Stomach (tissue), 9 donors: ENCODE results near the gene KRTAP10-4. TPM values are rescaled to one million over a fixed set of nuclear protein-coding genes. Genes with fewer than 3 reads are reported as not detected.
"Not testable (repeated sequence)": the region's sequence is repeated elsewhere in the genome, so short reads cannot be mapped to it uniquely, and the experiment has no call there.

ENCODE experiments used
- DNase-seq, 2 donors: peaks; one replicate each; pipeline versions ENCODE4 v3.0.0 to v3.0.0-alpha.2; 2013 to 2019
- H3K27ac ChIP-seq, 5 donors: fragments of 200-600 bp in 4 of 5; sonication (generic) in 4 of 5; one replicate each; pipeline ENCODE4 v1.5.1; 2013 to 2019; ENCODE audit warnings: mild to moderate bottlenecking in 1 of 5, moderate library complexity in 1 of 5
- H3K27me3 ChIP-seq, 3 donors: fragments of 200-600 bp; sonication (generic); one replicate each; pipeline ENCODE4 v1.5.1; 2017 to 2019; ENCODE audit warnings: mixed run types in 1 of 3
- H3K36me3 ChIP-seq, 4 donors: fragments of 200-600 bp; sonication (generic); 1 replicate in 3 of 4; 2 replicates in 1 of 4; pipeline ENCODE4 v1.5.1; 2016 to 2019
- H3K4me1 ChIP-seq, 4 donors: fragments of 200-600 bp; sonication (generic); one replicate each; pipeline ENCODE4 v1.5.1; 2016 to 2019
- H3K4me3 ChIP-seq, 4 donors: fragments of 200-600 bp; sonication (generic) in 3 of 4; one replicate each; pipeline ENCODE4 v1.5.1; 2016 to 2019; ENCODE audit warnings: mild to moderate bottlenecking in 1 of 4
- H3K9me3 ChIP-seq, 4 donors: fragments of 200-600 bp; sonication (generic); one replicate each; pipeline ENCODE4 v1.5.1; 2016 to 2019
- CTCF ChIP-seq, 7 experiments: fragments of 450-650 bp in 4 of 7; fragments of 200-600 bp in 3 of 7; sonication (generic) in 3 of 7; IDR thresholded peaks; one replicate each; pipeline ENCODE4 v1.5.1; 2016 to 2019; ENCODE audit warnings: antibody characterized with exemption in 7 of 7, control low read depth in 2 of 7, mild to moderate bottlenecking in 1 of 7
- EP300 ChIP-seq: sonication (generic); formaldehyde crosslinking; IDR thresholded peaks from one replicate; pipeline ENCODE4 v1.6.1; 2017; ENCODE audit warnings: antibody characterized with exemption
- POLR2A ChIP-seq, 4 donors: fragments of 450-650 bp; IDR thresholded peaks; one replicate each; pipeline ENCODE4 v1.6.1; 2016; ENCODE audit warnings: antibody characterized with exemption in 4 of 4, control low read depth in 2 of 4, mild to moderate bottlenecking in 1 of 4, moderate library complexity in 1 of 4
- POLR2AphosphoS5 ChIP-seq, 3 donors: sonication (generic); formaldehyde crosslinking; IDR thresholded peaks; one replicate each; pipeline ENCODE4 v1.6.1; 2016; ENCODE audit warnings: antibody characterized with exemption in 3 of 3
- WGBS, 5 donors: extraction: QIAGEN DNeasy Blood & Tissue Kit in 3 of 5; methylation state at CpG; one replicate each; pipeline versions ENCODE4 v1.1.5 to v1.1.7; 2013 to 2018; 5-methylcytosine and 5-hydroxymethylcytosine counted together
- intact Hi-C: fragments of 100-400 bp; cut with DNase I; formaldehyde crosslinking; loops from one replicate; pipeline ENCODE4 v1.15.1; 2023; ENCODE audit warnings: low total_unique reads
- polyA plus RNA-seq, 3 donors: library from polyadenylated mRNA; stranded (reverse); fragments of 200-250 nt; gene quantifications; one replicate each; pipeline ENCODE4 v1.2.3, GENCODE V29; 2013
- total RNA-seq, 5 donors: library from RNA; depleted of rRNA; stranded (reverse); fragments of >200 nt; gene quantifications; one replicate each; pipeline versions ENCODE4 v1.1.0 to v1.2.3, GENCODE V29; 2014 to 2016
- donor health status: healthy with polysubstance abuse.
- donor health status: Bipolar disorder and iron deficiency.
- donor health status: healthy.

The KRTAP10-4 gene
- total and polyA plus RNA-seq, 8 donors = not detected

- 48 to 60% (median 52%) methylated on average over 5 of the region's 5 CpGs for WGBS, 5 donors
- intact Hi-C loops = no loop called here
- Histone ChIP-seq H3K4me3 (no peak overlapping the region), H3K4me1 (peaks cover 0 to 9% (median 9%) of the 10 kb centered on the region in 4 donors), H3K36me3 (no peaks in the 10 kb centered on the region), H3K27ac (no peak overlapping the region), H3K27me3 (peaks cover 0 to 44% (median 5%) of the 10 kb centered on the region in 3 donors), H3K9me3 (peaks cover 0 to 23% (median 6%) of the 10 kb centered on the region in 4 donors)
- DNase-seq = peak in 1 of 2 donors; percentile 21
- TF ChIP-seq POLR2AphosphoS5 (IDR thresholded peaks at IDR 0.05) (no peak), EP300 (no peak), POLR2A (IDR thresholded peaks at IDR 0.05) (no peak), CTCF (IDR thresholded peaks at IDR 0.05) (no peak)
These were observed 25.7 kb upstream of the KRTAP10-4 start for GRCh38 chr21:44547656-44548331.

GRCh38 chr21:44548381-44548780, 25.1 kb upstream of the KRTAP10-4 start:
- peak in 1 of 2 donors; percentile 21 for DNase-seq
- H3K4me1 ChIP-seq = peaks cover 0 to 9% (median 9%) of the 10 kb centered on the region in 4 donors
- intact Hi-C loops = no loop called here
- no peak for TF ChIP-seq EP300
- TF ChIP-seq CTCF (IDR thresholded peaks at IDR 0.05) = no peak
- no peak for TF ChIP-seq POLR2A (IDR thresholded peaks at IDR 0.05)
- TF ChIP-seq POLR2AphosphoS5 (IDR thresholded peaks at IDR 0.05) = no peak
- H3K9me3 ChIP-seq = peaks cover 0 to 17% (median 5%) of the 10 kb centered on the region in 4 donors
- no peak overlapping the region for H3K27ac ChIP-seq
- peaks cover 0 to 44% (median 5%) of the 10 kb centered on the region in 3 donors for H3K27me3 ChIP-seq
- 45 to 67% (median 55%) methylated on average over 13 of the region's 13 CpGs for WGBS, 5 donors
- H3K4me3 ChIP-seq = no peak overlapping the region
- H3K36me3 ChIP-seq = no peaks in the 10 kb centered on the region

GRCh38 chr21:44548922-44549321, 24.6 kb upstream of the KRTAP10-4 start:
- TF ChIP-seq POLR2AphosphoS5 (IDR thresholded peaks at IDR 0.05) = no peak
- TF ChIP-seq CTCF (IDR thresholded peaks at IDR 0.05) = no peak
- TF ChIP-seq EP300 = no peak
- TF ChIP-seq POLR2A (IDR thresholded peaks at IDR 0.05) = no peak
- peaks cover 0 to 44% (median 5%) of the 10 kb centered on the region in 3 donors for H3K27me3 ChIP-seq
- no peak overlapping the region for H3K27ac ChIP-seq
- peak in 1 of 2 donors; percentile 41 for DNase-seq
- intact Hi-C loops = no loop called here
- peaks cover 0 to 9% (median 9%) of the 10 kb centered on the region in 4 donors for H3K4me1 ChIP-seq
- WGBS, 5 donors = 16 to 26% (median 23%) methylated on average over 14 of the region's 14 CpGs
- H3K36me3 ChIP-seq = no peaks in the 10 kb centered on the region
- peaks cover 0 to 13% (median 6%) of the 10 kb centered on the region in 4 donors for H3K9me3 ChIP-seq
- H3K4me3 ChIP-seq = no peak overlapping the region

GRCh38 chr21:44549525-44550211, 23.9 kb upstream of the KRTAP10-4 start:
- Histone ChIP-seq H3K27ac (no peak overlapping the region), H3K4me1 (peaks cover 0 to 9% (median 9%) of the 10 kb centered on the region in 4 donors), H3K36me3 (no peaks in the 10 kb centered on the region), H3K4me3 (no peak overlapping the region), H3K27me3 (peaks cover 0 to 44% (median 5%) of the 10 kb centered on the region in 3 donors), H3K9me3 (peaks cover 0 to 15% (median 5%) of the 10 kb centered on the region in 4 donors)
- 73 to 86% (median 78%) methylated on average over 17 to 25 of the region's 25 CpGs for whole genome bisulfite sequencing, 5 donors
- TF ChIP-seq CTCF (IDR thresholded peaks at IDR 0.05) (no peak), POLR2A (IDR thresholded peaks at IDR 0.05) (no peak), POLR2AphosphoS5 (IDR thresholded peaks at IDR 0.05) (no peak), EP300 (no peak)
- no peak for DNase-seq
- intact Hi-C loops = no loop called here

- H3K27ac ChIP-seq, intact Hi-C loops, DNase-seq, H3K36me3 ChIP-seq, H3K4me3 ChIP-seq, H3K4me1 ChIP-seq: not testable (repeated sequence)
- H3K9me3 ChIP-seq = peaks cover 0 to 15% (median 5%) of the 10 kb centered on the region in 4 donors
- peaks cover 0 to 48% (median 7%) of the 10 kb centered on the region in 3 donors for H3K27me3 ChIP-seq
- WGBS, 5 donors = 58 to 72% (median 63%) methylated on average over 10 to 17 of the region's 17 CpGs
These were observed 23.2 kb upstream of the KRTAP10-4 start for GRCh38 chr21:44550285-44550684.
